Measurements from ENCODE around the gene AR.

DNA sequence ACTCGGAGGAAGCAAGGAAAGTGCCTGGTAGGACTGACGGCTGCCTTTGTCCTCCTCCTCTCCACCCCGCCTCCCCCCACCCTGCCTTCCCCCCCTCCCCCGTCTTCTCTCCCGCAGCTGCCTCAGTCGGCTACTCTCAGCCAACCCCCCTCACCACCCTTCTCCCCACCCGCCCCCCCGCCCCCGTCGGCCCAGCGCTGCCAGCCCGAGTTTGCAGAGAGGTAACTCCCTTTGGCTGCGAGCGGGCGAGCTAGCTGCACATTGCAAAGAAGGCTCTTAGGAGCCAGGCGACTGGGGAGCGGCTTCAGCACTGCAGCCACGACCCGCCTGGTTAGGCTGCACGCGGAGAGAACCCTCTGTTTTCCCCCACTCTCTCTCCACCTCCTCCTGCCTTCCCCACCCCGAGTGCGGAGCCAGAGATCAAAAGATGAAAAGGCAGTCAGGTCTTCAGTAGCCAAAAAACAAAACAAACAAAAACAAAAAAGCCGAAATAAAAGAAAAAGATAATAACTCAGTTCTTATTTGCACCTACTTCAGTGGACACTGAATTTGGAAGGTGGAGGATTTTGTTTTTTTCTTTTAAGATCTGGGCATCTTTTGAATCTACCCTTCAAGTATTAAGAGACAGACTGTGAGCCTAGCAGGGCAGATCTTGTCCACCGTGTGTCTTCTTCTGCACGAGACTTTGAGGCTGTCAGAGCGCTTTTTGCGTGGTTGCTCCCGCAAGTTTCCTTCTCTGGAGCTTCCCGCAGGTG, 637 bp downstream of the AR start:
- TF ChIP-seq, protein P1, sequence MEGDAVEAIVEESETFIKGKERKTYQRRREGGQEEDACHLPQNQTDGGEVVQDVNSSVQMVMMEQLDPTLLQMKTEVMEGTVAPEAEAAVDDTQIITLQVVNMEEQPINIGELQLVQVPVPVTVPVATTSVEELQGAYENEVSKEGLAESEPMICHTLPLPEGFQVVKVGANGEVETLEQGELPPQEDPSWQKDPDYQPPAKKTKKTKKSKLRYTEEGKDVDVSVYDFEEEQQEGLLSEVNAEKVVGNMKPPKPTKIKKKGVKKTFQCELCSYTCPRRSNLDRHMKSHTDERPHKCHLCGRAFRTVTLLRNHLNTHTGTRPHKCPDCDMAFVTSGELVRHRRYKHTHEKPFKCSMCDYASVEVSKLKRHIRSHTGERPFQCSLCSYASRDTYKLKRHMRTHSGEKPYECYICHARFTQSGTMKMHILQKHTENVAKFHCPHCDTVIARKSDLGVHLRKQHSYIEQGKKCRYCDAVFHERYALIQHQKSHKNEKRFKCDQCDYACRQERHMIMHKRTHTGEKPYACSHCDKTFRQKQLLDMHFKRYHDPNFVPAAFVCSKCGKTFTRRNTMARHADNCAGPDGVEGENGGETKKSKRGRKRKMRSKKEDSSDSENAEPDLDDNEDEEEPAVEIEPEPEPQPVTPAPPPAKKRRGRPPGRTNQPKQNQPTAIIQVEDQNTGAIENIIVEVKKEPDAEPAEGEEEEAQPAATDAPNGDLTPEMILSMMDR (IDR thresholded peaks at IDR 0.05; ENCODE audit: insufficient read depth, low read depth, low read length): no peak
- no peak for TF ChIP-seq EZH2 (IDR thresholded peaks at IDR 0.05; ENCODE audit: insufficient read depth, low read length)
